ENCODE results near the gene TOP3A. TPM values are rescaled to one million over a fixed set of nuclear protein-coding genes. Genes with fewer than 3 reads are reported as not detected.
"Not testable (repeated sequence)": the region's sequence is repeated elsewhere in the genome, so short reads cannot be mapped to it uniquely, and the experiment has no call there.

The TOP3A gene
- total RNA-seq: 13.1 and 14.1 TPM in 2 replicates

DNA sequence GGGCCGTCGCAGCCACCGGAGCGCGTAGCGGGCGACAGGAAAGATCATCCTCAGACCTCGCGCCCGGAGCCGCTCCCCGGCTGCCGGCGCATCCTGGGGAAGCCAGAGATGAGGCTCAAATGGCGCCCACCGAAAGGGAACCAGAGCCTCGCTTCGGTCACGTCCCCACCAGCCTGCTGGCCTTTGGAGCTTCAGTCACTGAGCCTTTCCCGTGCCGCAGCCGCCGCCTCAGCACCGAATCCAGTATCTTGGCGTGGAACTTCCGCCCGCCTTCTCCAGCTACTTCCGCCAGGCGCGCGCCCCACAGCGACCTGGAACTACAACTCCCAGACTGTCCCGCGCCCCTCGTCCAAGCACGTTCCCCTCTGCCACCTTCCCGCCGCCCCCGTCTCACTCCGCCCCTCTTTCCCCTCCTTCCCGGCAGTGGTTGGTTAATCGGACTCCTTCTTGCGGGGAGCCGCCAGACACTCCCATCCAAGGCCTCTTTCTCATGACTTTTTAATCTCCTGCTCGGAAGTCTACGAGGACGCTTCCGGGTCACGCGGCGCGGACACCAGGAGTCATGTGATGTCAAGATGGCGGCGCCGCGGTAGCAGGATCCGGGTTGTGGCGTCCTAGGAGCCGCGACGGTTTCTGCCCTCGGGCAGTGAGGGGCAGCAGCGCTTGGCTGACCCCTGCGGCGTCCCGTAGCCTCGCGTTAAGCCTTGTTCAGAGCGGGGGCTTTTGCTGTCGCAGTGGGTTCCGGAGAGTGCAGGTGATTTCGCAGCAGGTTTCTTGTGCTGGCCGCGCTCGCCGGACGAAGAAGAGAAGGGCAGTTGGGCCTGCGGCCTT is at the start of gene TOP3A, which contains the start of gene SMCR8:
TSS of gene TOP3A (minus strand) at position 264 of the 831 bp plus-strand sequence. CDS start at position 48, 216 bp downstream.
TSS of gene SMCR8 (plus strand) at position 563 of the 831 bp plus-strand sequence. CDS start 497 bp downstream, outside the sequence.
- peak; percentile 92 to 99 for DNase-seq (ENCODE audit: low read depth in 2 of 2)

DNA sequence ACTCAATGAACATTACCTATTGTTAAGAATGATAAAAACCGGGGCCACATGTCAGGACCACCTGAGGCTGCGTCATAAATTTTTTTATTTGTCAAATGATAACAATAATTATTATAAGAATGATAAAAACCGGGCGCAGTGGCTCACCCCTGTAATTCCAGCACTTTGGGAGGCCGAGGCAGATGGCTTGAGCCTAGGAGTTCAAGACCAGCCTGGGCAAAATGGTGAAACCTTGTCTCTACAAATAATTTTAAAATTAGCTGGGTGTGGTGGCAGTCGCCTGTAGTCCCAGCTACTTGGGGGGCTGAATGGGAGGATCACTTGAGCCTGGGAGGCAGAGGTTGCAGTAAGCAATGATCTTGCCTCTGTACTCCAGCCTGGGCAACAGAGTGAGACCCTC is 49.4 kb upstream of the TOP3A start:
- no peak for DNase-seq (ENCODE audit: low read depth in 2 of 2)

- DNase-seq (ENCODE audit: low read depth in 2 of 2): peak; percentile 86 to 91
Observed at GRCh38 chr17:18363101-18364049, 48.6 kb upstream of the TOP3A start, which contains the start of gene SHMT1. TSS of gene SHMT1 (minus strand) at chr17:18363550. CDS start at chr17:18355981, 7,569 bp downstream.

GRCh38 chr17:18362698-18363100 is 47.9 kb upstream of the TOP3A start:
- peak in 1 of 2 donors; percentile 34 for DNase-seq (ENCODE audit: low read depth in 2 of 2)

GRCh38 chr17:18361837-18362697 is 47.3 kb upstream of the TOP3A start:
- no peak for DNase-seq (ENCODE audit: low read depth in 2 of 2)

DNA sequence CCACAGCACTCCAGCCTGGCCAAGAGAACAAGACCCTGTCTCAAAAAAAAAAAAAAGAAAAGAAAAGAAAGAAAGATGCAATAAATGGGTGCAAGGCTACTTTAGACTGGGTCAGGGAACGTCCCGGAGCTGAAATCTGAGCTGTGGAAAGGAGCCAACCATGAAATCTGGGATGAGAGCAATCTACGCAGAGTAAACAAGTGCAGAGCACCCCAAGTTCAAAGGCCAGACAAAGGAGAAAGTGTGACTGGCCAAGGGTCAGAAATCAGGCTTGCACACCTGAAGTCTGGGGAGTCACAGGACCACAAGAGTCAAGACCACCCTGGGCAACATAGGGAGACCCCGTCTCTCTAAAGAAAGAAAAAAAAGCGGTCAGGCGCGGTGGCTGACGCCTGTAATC is 45.7 kb upstream of the TOP3A start:
- no peak for DNase-seq (ENCODE audit: low read depth in 2 of 2)

GRCh38 chr17:18356624-18357023 is 41.8 kb upstream of the TOP3A start:
- DNase-seq (ENCODE audit: low read depth in 2 of 2): no peak

- DNase-seq (ENCODE audit: low read depth in 2 of 2): no peak
Observed at GRCh38 chr17:18353541-18353940, 38.7 kb upstream of the TOP3A start.

- DNase-seq (ENCODE audit: low read depth in 2 of 2): no peak
Observed at GRCh38 chr17:18344021-18344420, 29.2 kb upstream of the TOP3A start.

DNA sequence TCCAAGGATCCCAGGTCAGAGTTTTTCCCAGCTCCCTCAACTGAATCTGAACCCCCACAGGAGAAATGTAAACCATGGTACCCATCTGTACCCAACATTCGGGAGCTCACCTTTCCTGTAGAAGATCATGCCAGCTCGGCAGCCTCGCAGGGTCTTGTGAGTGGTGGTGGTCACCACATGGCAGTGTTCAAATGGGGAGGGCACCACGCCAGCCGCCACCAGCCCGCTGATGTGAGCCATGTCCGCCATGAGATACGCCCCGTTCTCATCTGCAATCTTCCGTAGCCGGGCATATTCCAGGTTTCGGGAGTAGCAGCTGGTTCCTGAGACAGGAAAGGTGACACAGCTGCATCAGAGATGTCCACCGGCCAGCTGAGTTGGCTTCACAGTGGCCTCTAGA is 25.1 kb upstream of the TOP3A start:
- no peak for DNase-seq (ENCODE audit: low read depth in 2 of 2)

DNA sequence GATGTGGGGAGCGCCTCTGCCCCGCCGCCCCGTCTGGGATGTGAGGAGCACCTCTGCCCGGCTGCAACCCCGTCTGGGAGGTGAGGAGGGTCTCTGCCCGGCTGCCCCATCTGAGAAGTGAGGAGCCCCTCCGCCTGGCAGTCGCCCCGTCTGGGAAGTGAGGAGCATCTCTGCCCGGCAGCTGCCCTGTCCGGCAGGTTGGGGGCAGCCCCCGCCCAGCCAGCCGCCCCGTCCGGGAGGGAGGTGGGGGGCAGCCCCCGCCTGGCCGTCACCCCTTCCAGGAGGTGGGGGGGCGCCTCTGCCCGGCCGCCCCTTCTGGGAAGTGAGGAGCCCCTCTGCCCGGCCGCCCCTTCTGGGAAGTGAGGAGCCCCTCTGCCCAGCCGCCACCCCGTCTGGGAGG is 23.4 kb upstream of the TOP3A start:
- not testable (repeated sequence) for DNase-seq (ENCODE audit: low read depth in 2 of 2)

- DNase-seq (ENCODE audit: low read depth in 2 of 2): no peak
Observed at GRCh38 chr17:18332909-18333489, 18.2 kb upstream of the TOP3A start.

DNA sequence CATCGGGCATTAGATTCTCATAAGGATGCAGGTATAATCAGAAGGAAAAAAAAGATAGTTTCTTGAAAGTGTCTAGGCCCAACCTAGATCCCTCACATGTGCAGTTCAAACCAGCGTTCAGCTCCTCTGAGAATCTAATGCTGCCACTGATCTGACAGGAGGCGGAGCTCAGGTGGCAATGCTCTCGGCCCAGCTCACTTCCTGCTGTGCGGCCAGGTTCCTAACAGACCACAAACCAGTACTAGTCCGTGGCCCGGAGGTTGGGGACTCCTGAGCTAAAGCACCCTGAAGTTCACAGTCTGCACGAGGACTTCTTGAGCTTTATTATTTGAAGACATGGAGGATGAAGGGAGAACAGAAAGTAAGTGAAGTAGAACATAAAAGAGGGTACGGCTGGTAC is 17.1 kb upstream of the TOP3A start:
- DNase-seq (ENCODE audit: low read depth in 2 of 2): no peak

- no peak for DNase-seq (ENCODE audit: low read depth in 2 of 2)
Observed at GRCh38 chr17:18328643-18329204, 13.9 kb upstream of the TOP3A start.

- no peak for DNase-seq (ENCODE audit: low read depth in 2 of 2)
Observed at GRCh38 chr17:18327556-18327955, 12.8 kb upstream of the TOP3A start.

DNA sequence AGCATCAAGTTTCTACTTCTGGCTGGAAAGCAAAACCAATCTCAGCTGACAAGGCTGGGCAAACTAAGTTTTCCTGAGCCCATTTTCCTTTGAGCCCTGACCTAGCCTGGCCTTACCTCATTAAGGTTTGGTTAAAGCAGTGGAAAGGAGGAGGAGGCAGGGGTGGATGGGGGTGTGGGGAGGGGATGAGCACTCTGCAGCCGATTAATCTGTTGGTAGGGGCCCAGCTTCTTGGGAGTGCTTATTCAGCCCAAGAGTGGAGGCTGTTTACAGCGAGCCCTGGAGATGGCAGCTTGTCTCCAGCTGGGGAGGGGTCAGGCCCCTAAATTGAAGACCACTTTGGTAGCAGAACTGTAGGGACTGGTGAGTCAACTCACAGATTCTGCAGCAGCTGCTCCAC is 12.3 kb upstream of the TOP3A start:
- no peak for DNase-seq (ENCODE audit: low read depth in 2 of 2)

DNA sequence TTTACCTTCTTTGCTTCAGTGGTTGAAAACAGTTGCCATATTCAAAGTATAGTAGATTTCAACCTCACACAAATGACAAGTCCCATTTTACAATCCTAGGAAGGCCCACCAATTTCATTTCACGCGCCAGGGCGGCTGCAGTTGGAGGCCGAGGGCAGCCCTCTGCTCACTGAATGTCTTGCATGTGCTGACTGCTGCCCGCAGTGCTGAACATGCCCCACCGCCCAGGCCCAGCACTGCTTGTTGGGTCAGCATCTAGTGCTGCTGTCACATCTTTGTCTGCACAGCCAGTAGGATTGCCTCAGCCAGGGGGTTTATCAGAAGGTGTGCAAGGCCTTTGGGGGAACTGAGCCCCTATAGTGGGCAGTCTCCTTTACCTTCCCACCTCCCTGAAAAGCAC is 11.8 kb upstream of the TOP3A start:
- no peak for DNase-seq (ENCODE audit: low read depth in 2 of 2)

- no peak for DNase-seq (ENCODE audit: low read depth in 2 of 2)
Observed at GRCh38 chr17:18326039-18326438, 11.2 kb upstream of the TOP3A start.

DNA sequence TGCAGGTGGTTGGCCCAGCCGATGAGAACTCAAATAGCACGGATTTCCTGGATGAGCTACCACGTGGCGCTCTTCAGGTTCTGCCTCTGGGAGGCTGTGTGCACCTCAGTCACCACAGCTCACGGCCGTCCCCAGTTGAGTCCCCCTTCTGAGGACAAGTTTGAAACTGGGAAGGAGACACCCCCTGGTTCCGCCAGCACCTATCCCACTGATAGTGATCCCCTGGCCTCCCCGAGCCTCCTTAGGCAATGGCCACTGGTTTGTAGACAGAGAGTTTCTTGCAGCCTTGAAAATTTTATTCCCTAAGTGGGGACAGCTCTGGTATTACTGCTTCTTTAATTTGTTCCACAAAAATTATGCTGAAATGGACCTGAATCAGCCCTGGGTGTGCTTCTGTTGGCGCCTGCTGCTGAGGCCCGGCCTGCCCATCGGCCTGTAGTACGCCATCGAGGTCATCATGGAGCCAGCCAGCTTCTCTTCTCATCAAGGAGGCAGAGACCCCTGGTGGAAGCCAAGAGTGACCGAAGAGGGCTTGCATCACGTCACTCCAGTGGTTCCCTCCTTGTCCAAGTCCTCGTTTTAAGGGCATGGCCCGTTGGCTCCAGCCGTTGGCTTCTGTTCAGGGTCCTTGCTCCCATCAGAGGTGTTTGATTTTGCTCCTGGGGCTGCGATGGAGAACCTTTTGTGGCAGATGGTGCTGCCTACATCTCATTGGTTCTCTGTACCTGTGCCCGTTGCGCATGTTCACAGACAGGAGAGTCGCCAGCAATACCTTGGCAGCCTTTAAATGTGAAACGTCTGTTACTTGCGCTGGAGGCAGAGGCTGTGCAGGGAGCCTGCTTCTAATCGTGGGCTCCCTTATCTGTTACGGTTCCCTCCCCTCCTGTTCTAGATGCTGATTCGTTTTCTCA is 9.6 kb upstream of the TOP3A start:
- no peak for DNase-seq (ENCODE audit: low read depth in 2 of 2)
